Stimulated activated CD4-positive, alpha-beta T cell treated with anti-CD3 and anti-CD28 coated beads, Interleukin-15, amount 100 ng/mL, for 1 hour (primary cell): ENCODE measurements around the gene RYR3.

ENCODE experiments used
- DNase-seq, 2 donors: peaks; one replicate each; pipeline ENCODE4 v3.0.0-alpha.2; 2020; ENCODE audit warnings: low read depth in 1 of 2, low spot score in 1 of 2

RYR3 gene

DNA sequence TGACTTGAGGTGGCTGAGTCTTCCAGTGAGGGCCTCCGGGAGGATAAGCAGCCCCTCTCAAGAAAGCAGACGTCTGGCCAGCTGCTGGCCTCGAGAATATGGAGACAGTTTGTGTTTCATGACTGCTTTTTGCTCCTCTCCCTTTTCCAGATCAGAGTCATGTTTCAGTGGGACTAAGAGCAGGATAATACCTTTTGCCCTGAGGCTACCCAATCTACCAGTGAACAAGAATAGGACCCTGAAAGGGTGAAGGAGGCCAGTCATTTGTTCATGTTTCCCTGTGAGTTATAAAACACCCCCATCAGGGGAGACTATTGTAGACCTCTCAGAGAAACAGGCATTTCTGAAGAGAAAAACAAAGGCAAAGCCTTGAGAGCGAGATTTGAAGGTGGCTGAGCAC, 137.4 kb downstream of the RYR3 start:
- no peak for DNase-seq

DNA sequence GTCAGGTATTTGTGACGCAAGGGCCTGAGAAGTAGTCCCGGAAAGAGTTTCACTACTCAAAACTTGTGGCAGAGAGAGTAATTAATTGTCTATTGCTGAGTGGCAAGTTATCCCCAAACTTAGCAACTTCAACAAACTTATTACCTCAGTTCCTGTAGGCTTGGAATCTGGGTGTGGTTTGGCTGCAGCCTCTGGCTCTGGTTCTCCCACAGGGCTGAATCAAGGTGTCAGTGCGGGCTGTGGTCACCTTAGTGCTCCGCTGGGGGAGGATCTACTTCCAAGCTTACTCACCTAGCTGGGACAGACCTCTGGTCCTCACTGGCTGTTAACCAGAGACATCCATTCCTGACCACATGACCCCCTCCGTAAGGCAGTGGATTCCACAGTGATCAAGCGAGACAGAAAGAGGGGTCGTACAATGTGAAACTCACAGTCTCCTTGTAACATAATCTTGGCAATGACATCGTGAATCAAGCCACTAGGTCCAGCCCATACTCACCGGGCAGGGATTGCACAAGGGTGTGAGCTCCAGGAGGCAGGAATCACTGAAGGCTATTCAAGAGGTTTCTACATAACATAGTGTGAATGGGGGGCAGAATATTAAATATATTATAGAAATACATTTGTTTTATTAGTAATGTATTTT, 138.3 kb downstream of the RYR3 start:
- DNase-seq, result no peak

DNA sequence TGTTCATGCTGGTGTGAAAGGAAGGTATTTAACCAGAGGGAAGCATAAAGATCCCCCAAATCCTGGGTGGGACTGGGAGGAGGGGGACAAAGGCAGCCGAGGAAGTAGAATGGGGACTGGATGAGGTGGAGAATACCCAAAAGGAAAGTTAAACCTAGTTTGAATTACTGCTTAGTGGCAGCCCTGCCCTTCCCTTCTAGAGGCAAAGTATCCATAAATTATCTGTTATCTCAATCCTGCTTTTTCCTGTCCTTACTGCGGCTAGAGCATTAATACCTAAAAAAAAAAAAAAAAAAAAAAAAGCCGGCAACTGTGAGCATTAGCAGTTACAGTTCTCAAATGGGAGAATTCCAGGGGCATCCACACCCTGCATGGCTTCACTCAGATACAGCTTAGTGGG, 139.0 kb downstream of the RYR3 start:
- no peak for DNase-seq

DNA sequence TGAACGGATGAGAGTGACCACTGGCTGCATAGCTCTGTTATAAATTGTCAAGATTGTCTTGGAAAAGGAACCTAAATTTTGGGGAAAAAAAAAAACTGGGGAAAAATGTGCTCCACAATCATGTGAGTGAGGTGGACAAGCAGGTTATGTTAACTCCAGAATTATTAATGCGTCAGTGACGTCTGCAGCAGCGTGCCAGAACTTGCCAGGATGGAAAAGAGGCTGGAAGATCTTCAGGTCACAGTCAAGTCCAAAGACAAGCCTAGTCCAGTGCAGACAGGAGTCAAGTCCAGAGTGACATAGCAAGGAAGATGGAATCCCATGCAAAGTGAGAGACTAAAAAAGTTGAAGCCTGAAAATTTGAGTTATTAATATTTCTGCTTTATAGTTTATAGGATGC, 140.6 kb downstream of the RYR3 start:
- no peak for DNase-seq

DNA sequence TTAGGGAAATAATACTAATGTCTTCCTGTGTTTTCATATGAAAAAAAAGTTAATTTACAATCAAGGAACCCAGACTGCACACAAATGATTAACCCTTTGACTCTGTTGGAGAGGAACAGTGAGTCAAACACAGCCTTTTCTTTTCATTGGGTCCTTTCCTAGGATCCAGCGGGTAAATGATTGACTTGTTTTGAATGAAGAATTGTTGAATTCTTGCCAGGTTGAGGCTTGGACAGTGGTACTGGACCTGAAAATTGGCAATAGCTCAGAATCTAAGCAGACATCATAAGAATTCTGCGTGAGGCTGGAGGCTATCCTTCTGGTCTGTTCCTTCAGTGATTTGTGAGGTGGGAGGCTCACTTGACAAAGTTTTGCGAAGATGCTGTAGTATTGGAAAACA, 143.0 kb downstream of the RYR3 start:
- no peak for DNase-seq

DNA sequence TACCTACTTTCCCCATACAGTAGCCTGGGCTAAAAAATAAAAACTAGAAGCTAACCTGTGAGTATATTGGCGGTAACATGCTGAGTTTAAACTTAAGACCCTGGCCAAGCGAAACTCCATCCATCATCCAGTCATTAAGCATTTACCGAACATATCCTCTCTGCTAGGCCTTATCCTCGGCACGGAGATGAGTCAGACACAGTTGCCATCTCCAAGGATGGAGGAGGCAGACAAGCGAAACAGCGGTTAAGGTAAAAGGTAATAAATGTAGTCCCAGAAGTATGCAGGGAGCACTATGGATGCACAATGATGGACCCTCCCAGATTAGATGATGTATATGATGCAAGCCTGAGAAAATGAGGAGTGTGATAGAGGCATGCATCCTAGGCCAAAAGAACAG, 143.6 kb downstream of the RYR3 start:
- no peak for DNase-seq

DNA sequence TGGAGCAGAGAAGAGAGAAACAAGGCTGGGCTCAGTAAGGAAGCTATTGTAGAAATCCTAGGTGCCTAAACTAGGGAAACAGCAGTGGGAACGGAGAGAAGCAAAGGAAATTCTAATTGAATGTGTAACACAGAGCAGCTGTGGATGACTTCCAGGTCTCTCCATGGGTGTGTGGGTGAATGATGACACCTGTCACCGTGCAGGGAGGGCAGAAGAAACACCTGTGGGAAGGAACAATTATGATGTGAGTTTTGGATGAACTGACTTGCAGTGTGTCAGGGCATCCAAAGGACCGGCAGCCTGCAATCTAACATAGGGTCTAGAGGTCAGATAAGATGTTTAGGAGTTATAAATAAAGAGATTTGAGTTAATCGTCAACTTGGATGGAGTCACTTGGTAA, 144.2 kb downstream of the RYR3 start:
- DNase-seq, result no peak

DNA sequence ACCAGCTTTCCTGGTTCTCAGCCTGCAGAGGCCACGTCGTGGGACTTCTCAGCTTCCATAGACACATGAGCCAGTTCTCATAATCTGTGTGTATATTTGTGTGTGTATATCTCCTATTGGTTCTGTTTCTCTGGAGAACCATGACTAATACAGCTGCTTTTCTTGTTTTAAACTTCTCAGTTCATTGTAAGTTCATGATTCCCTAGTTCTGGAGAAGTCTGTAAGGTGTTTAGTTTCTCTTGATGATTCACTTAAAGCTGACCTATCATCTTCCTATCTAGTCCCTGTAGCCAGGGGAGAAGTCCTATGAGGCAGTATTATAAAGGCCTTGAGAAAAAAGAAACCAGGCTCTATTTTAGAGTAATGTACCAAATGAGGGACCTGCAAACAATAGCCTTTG, 147.7 kb downstream of the RYR3 start:
- no peak for DNase-seq

DNA sequence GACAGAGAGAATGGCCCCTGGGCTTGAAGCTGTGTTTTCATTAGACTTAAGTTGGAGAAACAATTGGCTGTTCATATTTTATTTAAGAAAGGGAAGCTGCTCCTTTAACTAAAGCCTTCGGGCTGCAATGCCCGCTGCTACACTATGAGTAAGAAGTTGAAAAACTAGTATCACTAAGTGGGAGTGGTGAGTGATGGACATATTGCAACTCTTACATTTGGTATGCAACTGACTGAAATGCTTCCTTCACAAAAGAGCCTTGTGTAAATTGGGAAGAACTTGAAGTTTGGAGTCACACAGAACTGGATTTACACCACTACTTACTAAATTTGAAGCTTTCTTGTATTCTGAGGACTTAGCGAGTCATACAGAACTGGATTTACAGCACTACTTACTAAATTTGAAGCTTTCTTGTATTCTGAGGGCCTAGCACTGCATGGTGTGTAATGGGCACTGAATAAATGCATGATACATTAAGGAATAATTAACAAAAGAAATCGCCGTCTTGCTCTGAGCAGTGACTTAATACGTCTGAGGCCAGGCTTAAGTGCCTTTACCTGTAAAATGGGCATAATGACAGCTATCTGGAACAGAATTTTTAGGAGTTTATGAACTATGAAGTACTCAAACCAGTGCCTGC, 149.5 kb downstream of the RYR3 start:
- DNase-seq, result no peak

DNA sequence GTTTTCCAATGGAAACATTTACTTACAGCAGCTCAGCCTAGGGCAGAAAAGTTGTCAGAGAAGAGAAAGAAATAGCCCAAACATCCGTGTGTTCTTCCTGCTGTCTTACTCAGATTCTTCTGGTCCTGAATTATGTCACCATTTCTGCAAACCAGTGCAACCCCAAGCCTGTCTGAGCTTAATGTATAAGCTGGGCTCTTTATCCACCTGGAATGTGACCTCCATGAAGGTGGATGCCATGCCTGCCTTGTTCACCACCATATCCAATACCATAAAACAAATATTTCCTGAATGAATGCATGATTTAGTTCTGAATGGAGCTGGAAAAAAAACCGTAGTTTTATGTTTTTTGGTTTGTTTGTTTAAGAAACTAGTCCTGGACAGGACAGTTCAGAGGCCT, 150.9 kb downstream of the RYR3 start:
- no peak for DNase-seq

DNA sequence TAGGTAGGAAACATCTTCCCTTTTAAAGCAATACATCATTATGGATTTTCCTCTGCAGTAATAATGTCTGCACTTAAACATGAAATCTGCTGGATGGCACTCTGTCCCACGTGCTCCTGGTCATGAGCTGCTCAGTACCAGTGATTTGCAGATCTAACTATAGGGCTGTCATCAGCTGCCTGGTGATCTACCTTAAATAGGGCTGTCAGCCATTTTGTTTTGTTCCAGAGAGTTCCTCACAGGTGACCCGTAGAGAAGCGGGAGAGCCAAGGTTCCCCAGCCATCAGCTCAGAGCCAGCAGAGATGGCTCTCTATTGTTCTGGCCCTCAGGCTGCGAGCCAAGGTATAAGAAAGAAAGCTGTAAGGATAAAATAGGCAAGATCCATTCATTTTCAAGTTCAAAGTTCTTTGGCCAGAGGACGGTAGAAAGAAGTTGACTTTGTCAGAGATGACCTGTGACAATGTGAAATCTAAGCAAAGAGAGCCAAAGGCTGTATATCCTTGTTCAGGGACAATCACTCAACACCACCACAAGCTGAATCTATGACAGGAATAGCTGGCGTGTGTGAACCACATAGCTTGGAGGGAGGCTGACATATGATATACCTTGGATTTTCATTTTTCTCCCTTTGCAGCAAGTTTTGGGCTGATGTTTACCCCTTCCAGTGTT, 156.5 kb downstream of the RYR3 start:
- DNase-seq, result no peak

DNA sequence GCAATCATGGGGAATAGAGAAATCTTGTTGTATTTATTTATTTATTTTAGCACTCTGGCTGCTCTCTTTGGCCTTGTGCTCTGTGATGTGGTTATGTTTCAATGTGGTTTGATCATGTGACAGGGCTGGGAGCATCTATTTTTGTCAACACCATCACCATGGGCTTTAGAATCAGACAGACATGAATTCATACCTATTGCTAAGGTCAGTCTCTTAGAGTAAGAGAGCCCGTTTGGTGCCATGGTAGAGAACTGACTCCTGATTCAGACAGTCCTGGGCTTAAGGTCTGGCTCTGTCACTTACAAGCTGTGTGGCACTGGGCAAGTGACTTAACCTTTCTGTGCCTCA, 157.0 kb downstream of the RYR3 start:
- no peak for DNase-seq

DNA sequence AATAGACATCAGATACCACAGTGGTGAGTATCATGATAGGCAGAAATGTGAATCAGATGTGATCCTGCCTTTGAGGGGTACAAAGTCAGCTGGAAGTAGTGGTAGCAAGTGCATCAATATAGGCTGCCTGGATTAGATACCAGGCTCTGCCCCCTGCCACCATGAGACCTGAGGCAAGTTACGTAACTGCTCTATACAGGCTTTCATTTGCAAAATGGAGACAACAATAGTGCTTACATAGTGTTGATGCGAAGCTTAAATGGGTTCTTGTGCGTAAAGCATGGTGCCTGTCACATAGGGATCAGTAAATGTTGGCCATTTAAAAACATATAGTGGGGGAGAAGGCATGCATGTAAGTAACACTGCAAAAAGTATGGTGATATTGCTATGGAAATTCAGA, 158.0 kb downstream of the RYR3 start:
- no peak for DNase-seq

DNA sequence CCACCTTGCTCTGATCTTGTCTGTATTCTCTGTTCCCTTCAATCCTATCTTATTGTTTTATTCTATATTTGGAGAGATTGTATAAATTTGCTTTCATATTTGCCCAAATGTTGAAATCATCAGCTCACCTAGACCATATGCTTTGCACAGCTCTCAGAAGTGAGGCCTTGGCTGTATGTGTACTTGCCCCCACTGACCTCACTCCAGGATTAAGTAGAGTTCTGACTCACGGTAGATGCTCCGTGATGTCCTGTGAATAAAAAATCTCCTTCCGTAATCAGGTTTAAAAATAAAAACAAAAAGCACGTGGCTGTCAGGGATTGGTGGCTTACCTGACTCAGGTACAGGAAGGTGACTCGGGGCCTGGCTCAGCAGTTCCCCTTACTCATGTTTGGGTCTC, 162.2 kb downstream of the RYR3 start:
- DNase-seq, result no peak

DNA sequence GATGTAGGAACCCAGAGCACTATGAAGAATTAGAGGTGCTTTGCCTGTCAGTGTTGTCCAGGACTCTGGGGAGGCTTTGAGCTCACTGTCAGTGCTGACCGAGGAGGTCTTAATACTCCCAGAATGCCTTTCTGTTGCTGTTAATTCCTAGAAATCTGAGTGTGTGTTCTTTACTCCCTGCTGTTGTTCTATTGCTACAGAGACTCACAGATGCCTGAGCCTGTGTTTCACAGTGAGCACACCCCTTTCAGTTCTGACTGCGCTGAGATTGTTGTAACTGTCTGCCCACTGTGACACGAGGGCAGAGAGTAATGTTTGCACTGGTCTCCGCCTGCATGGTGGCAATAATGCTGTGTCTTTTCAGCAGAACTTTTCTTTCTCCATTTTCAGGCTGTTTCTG, 162.9 kb downstream of the RYR3 start:
- no peak for DNase-seq

DNA sequence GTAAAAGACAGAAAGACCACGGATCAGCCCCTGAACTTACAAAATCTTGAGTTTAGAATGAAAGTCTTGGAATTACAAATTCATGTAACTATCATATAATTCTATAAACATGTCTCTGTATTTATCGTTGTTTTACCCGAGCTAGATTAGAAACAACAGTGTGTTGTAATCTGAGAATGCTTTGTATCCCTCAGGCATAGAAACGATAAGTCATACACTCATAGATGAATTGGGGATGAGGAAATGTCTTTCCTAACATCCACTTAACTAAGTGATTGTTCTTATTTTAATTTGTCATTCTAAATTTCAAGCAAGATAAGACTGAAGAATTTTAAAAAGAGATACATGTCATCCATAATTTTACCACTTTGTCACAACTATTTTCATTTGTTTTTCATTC, 165.3 kb downstream of the RYR3 start:
- no peak for DNase-seq

DNA sequence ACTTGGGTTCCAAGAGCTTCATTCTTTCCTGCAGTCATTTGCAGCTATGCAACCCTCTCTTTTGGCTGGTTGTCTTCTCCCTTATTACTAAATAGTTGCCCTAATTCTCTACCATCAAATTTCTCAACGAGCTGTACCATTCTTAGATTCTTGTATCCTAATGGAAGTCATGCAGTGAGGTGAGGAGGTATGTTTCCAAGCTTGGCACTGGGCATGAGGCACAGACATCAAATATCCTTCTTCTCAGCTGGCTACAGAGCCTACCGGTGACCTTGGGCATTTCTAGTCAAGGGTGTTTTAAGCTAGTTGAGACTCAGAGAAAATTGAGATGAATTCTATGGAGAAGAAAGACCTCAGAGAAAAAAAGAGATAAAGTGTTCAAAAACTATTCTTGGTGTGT, 166.1 kb downstream of the RYR3 start:
- DNase-seq, result no peak

DNA sequence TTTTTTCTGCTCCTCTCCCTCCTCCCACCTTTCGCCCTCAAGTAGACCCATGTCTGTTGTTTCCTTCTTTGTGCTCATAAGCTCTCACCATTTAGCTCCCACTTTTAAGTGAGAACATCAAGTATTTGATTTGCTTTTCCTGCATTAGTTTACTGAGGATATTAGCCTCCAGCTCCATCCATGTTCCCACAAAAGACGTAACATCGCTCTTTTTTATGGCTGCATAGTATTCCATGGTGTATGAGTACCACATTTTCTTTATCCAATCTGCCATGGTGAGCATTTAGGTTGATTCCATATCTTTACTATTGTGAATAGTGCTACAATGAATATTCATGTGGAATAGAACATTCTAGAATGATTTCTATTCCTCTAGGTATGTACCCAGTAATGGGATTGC, 178.6 kb downstream of the RYR3 start:
- no peak for DNase-seq

DNA sequence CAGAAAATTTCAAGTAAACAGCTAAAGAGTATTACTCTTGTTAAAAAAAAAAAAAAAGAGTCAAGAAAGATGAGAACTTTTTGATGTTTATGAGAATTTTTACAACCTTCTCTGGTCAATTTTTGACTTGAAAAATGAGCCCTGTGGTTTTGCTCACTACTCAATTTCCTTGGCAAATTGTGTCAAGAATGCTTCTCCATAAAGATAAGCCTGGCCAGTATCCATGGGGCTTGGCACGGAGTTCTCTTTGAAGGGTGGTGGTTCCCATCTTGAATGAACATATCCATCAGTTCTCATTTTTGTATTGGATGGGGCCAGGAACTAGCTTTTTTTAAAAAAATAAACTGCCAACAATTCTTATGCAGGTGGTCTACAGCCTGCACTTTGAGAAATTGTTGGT, 179.9 kb downstream of the RYR3 start:
- no peak for DNase-seq

DNA sequence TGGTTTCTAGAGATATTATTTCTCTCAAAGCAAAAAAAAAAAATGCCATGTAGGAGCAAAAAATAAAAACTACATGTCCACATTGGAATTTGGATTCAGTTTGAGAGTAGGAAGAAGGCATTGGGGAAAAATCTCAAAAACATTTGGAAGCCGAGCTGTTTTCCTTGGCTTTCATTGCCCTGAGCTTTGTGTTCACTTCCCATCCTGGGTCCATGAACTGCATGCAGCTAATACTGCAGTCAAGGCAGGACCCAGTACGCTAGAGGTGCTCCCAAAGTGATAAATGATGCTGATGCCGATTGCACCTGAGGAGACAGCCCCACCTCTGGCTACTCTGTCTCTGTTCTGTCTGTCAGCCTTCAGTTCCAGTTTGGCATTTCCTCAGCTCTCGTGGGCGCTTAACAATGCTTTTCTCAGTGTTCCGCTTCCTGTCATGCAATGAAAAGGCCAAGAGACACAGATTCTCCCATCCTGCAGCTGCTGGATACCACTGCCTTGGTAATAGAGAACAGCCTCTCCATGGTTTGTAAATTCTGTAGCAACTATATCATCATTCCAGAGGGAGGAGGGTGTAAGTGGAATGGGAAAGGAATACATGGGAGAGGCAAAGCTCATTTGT, 181.8 kb downstream of the RYR3 start:
- no peak for DNase-seq

DNA sequence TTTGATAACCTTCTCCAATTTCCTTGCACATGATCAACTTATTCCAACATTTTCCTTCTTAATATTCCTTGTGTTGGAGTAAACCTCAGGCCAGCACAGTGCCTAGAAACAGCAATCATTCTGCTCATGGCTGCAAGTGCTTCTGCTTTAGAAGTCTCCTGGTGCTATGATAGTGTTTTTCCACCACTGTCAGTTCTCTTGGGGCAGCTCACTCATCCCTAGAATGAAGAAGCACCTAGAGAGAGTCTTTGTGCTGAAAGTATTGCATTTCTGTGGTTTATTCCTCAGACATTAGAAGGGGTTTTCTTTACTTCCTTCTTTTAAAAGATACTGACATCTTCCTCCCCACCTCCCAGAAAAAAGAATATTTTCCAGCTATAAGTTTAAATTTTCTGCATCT, 183.5 kb downstream of the RYR3 start:
- DNase-seq, result no peak

DNA sequence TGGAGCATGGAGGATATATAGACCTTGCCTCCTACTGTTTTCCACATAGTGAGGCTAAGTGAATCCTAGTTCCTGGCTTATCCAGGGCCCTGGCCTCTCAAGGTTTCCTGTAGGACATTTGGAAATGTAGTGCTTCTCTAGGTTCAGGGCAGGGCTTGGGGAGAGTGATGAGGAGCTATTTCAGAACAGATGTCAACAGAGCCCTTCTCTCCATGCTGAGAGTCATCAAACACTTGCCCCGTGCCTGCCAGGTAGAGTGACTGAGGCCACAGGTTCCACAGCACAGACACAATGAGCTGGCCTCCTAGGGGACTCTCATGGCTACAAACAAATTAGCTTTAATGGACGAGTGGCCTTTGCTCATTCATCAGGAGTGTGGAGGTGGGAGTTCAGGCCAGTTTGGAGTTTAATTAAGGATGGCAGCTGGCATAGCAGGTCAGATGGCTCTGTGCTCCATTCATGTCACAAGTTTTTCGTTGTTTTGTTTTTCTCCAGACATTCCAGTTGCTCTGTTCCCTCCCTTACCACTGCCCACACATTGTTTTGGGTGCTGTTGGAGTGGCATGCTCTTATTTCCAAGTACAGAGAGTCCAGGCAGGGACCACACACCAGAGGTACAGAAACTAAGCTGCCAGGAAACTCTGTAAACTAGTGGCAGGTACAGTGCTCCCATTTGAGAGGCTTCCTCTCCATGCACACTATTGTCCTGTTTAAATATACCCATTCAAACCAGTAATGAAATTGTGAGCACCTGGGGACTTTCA, 189.8 kb downstream of the RYR3 start:
- no peak for DNase-seq
